HG03432 (cell line): ENCODE measurements around the gene GATAD2A.
A peak's percentile ranks its signal among the peaks of the same experiment; 100 is the strongest.

Experiments used
- ATAC-seq: cut with Tn5 transposase; IDR thresholded peaks from one replicate; pipeline ENCODE4 v1.9.1; 2021; ENCODE audit warnings: mild to moderate bottlenecking, moderate library complexity; ENCODE audit not compliant: unreplicated experiment

The GATAD2A gene

GRCh38 chr19:19487077-19487949, 81.8 kb downstream of the GATAD2A start:
- ATAC-seq = no peak

GRCh38 chr19:19487950-19488874, 82.7 kb downstream of the GATAD2A start:
- ATAC-seq = no peak

GRCh38 chr19:19488875-19489690, 83.6 kb downstream of the GATAD2A start:
- peak; percentile 62 for ATAC-seq

- ATAC-seq = no peak
Observed at GRCh38 chr19:19489804-19490204, 84.3 kb downstream of the GATAD2A start.

- ATAC-seq = peak; percentile 39
Observed at GRCh38 chr19:19490214-19490968, 84.9 kb downstream of the GATAD2A start.

GRCh38 chr19:19491321-19492025, 86.0 kb downstream of the GATAD2A start:
- ATAC-seq = no peak

- no peak for ATAC-seq
Observed at GRCh38 chr19:19492026-19492610, 86.6 kb downstream of the GATAD2A start.

GRCh38 chr19:19493841-19494546, 88.5 kb downstream of the GATAD2A start:
- ATAC-seq = no peak

- ATAC-seq = no peak
Observed at GRCh38 chr19:19495614-19496603, 90.4 kb downstream of the GATAD2A start.

GRCh38 chr19:19498255-19498991, 92.9 kb downstream of the GATAD2A start:
- ATAC-seq = no peak

GRCh38 chr19:19499272-19499995, 94.0 kb downstream of the GATAD2A start:
- ATAC-seq = no peak

- no peak for ATAC-seq
Observed at GRCh38 chr19:19500975-19501644, 95.6 kb downstream of the GATAD2A start.

GRCh38 chr19:19501798-19502197, 96.3 kb downstream of the GATAD2A start:
- ATAC-seq = no peak

- no peak for ATAC-seq
Observed at GRCh38 chr19:19502281-19502680, 96.8 kb downstream of the GATAD2A start.

- no peak for ATAC-seq
Observed at GRCh38 chr19:19502808-19503602, 97.5 kb downstream of the GATAD2A start.
